Hindlimb muscle (tissue), 1 donor: ENCODE data around the gene CLDND2. TPM values are rescaled to one million over a fixed set of nuclear protein-coding genes. Genes with fewer than 3 reads are reported as not detected.
"Not testable (repeated sequence)": the region's sequence is repeated elsewhere in the genome, so short reads cannot be mapped to it uniquely, and the experiment has no call there.

ENCODE experiments used
- DNase-seq: peaks from one replicate; pipeline ENCODE4 v3.0.0-alpha.2; 2013
- polyA plus RNA-seq: library from polyadenylated mRNA; unstranded; fragments of 120-200 nt; gene quantifications from one replicate; pipeline ENCODE4 v1.2.1, GENCODE V29; 2013; ENCODE audit not compliant: insufficient read length

The CLDND2 gene
- 2.2 TPM for polyA plus RNA-seq

- DNase-seq = peak; percentile 19
Observed at GRCh38 chr19:51368366-51369282, at the start of gene CLDND2. TSS of gene CLDND2 (minus strand) at chr19:51369003. CDS start at chr19:51368577, 426 bp downstream.

- DNase-seq = no peak
Observed at GRCh38 chr19:51417810-51418157, 49.0 kb upstream of the CLDND2 start.

GRCh38 chr19:51417107-51417809 lies 48.5 kb upstream of the CLDND2 start, which contains the start of gene SIGLEC10:
TSS of gene SIGLEC10 (minus strand) at chr19:51417642. CDS start at chr19:51417581, 61 bp downstream.
- DNase-seq = peak; percentile 32

- not testable (repeated sequence) for DNase-seq
Observed at GRCh38 chr19:51416422-51416821, 47.6 kb upstream of the CLDND2 start.

- DNase-seq = no peak
Observed at GRCh38 chr19:51415187-51415586, 46.4 kb upstream of the CLDND2 start.

GRCh38 chr19:51410950-51411748 lies 42.3 kb upstream of the CLDND2 start:
- DNase-seq = no peak

- DNase-seq = no peak
Observed at GRCh38 chr19:51407511-51408131, 38.8 kb upstream of the CLDND2 start.

- DNase-seq = no peak
Observed at GRCh38 chr19:51402117-51402516, 33.3 kb upstream of the CLDND2 start.

GRCh38 chr19:51399936-51400335 lies 31.1 kb upstream of the CLDND2 start:
- DNase-seq = not testable (repeated sequence)

GRCh38 chr19:51399231-51399630 lies 30.4 kb upstream of the CLDND2 start:
- DNase-seq = no peak

GRCh38 chr19:51398096-51398704 lies 29.4 kb upstream of the CLDND2 start:
- no peak for DNase-seq

- not testable (repeated sequence) for DNase-seq
Observed at GRCh38 chr19:51397453-51397852, 28.6 kb upstream of the CLDND2 start.

GRCh38 chr19:51396175-51396574 lies 27.4 kb upstream of the CLDND2 start:
- DNase-seq = no peak

- peak; percentile 97 for DNase-seq
Observed at GRCh38 chr19:51394050-51394836, 25.4 kb upstream of the CLDND2 start.

GRCh38 chr19:51392701-51393100 lies 23.9 kb upstream of the CLDND2 start:
- DNase-seq = no peak

GRCh38 chr19:51391073-51391611 lies 22.3 kb upstream of the CLDND2 start:
- DNase-seq = no peak

- no peak for DNase-seq
Observed at GRCh38 chr19:51389143-51389542, 20.3 kb upstream of the CLDND2 start.

- no peak for DNase-seq
Observed at GRCh38 chr19:51387924-51388389, 19.2 kb upstream of the CLDND2 start, which contains the start of gene LIM2. TSS of gene LIM2 (minus strand) at chr19:51387974. CDS start at chr19:51387443, 531 bp downstream.

- DNase-seq = no peak
Observed at GRCh38 chr19:51386882-51387520, 18.2 kb upstream of the CLDND2 start.

- DNase-seq = no peak
Observed at GRCh38 chr19:51382004-51382403, 13.2 kb upstream of the CLDND2 start.
